ENCODE measurements around the gene ZNF316.

ZNF316 gene

GRCh38 chr7:6636741-6637543 lies at the start of gene ZNF316:
TSS of gene ZNF316 (plus strand) at chr7:6637318. CDS start at chr7:6642410, 5,092 bp downstream.
- peak; percentile 88 for DNase-seq

- no peak for DNase-seq
These were observed 48.6 kb upstream of the ZNF316 start for GRCh38 chr7:6588566-6588965.

- no peak for DNase-seq
These were observed 47.8 kb upstream of the ZNF316 start for GRCh38 chr7:6589151-6589828.

- DNase-seq, result peak; percentile 94
These were observed 47.1 kb upstream of the ZNF316 start, which contains the start of gene INTS15 for GRCh38 chr7:6589829-6590644. TSS of gene INTS15 (plus strand) at chr7:6590021. CDS start at chr7:6590284, 263 bp downstream.

GRCh38 chr7:6590645-6591110 lies 46.4 kb upstream of the ZNF316 start:
- no peak for DNase-seq

- DNase-seq, result no peak
These were observed 37.0 kb upstream of the ZNF316 start for GRCh38 chr7:6600093-6600492.

GRCh38 chr7:6604458-6604857 lies 32.7 kb upstream of the ZNF316 start:
- DNase-seq, result no peak

- no peak for DNase-seq
These were observed 30.1 kb upstream of the ZNF316 start for GRCh38 chr7:6606866-6607583.

GRCh38 chr7:6607651-6608051 lies 29.5 kb upstream of the ZNF316 start:
- no peak for DNase-seq

GRCh38 chr7:6608081-6608480 lies 29.0 kb upstream of the ZNF316 start:
- DNase-seq, result no peak

GRCh38 chr7:6608794-6609193 lies 28.3 kb upstream of the ZNF316 start:
- DNase-seq, result no peak

- no peak for DNase-seq
These were observed 24.3 kb upstream of the ZNF316 start for GRCh38 chr7:6612819-6613218.

GRCh38 chr7:6613706-6614105 lies 23.4 kb upstream of the ZNF316 start:
- no peak for DNase-seq

GRCh38 chr7:6614953-6615722 lies 22.0 kb upstream of the ZNF316 start, which contains the start of gene ZNF853:
TSS of gene ZNF853 (plus strand) at chr7:6615610. CDS start at chr7:6616175, 565 bp downstream.
- DNase-seq, result no peak

- DNase-seq, result no peak
These were observed 21.2 kb upstream of the ZNF316 start for GRCh38 chr7:6615723-6616555.

GRCh38 chr7:6616854-6617643 lies 20.1 kb upstream of the ZNF316 start:
- DNase-seq, result no peak

GRCh38 chr7:6618621-6619020 lies 18.5 kb upstream of the ZNF316 start:
- no peak for DNase-seq

- DNase-seq, result no peak
These were observed 17.2 kb upstream of the ZNF316 start for GRCh38 chr7:6619961-6620360.

GRCh38 chr7:6621195-6622133 lies 15.7 kb upstream of the ZNF316 start:
- DNase-seq, result no peak

Data from activated effector memory CD4-positive, alpha-beta T cell treated with anti-CD3 and anti-CD28 coated beads, Interleukin-2, amount 50 U/mL, for 16 hours (primary cell).